Fibroblast of villous mesenchyme (primary cell): ENCODE data around the gene MCF2L. TPM values are rescaled to one million over a fixed set of nuclear protein-coding genes. Genes with fewer than 3 reads are reported as not detected.

ENCODE experiments used
- DNase-seq: peaks from one replicate; pipeline ENCODE4 v3.0.0-alpha.2; 2010; ENCODE audit warnings: low read depth
- H3K4me3 ChIP-seq: 2 replicates; pipeline ENCODE4 v1.5.1; 2011; ENCODE audit warnings: low read depth, mild to moderate bottlenecking, low read length
- CTCF ChIP-seq: IDR thresholded peaks from 2 replicates; pipeline ENCODE4 v1.5.1; 2012; ENCODE audit warnings: low read depth, mild to moderate bottlenecking, low read length; ENCODE audit not compliant: insufficient read depth
- total RNA-seq: library from RNA; depleted of rRNA; stranded (reverse); fragments of >200 nt; gene quantifications from 2 replicates; pipeline ENCODE4 v1.2.3, GENCODE V29; 2012

Gene MCF2L
- total RNA-seq, 1 donor, result under 0.01 TPM

GRCh38 chr13:112969692-112970338, 801 bp downstream of the MCF2L start:
- no peak for DNase-seq
- TF ChIP-seq CTCF, result no peak
- H3K4me3 ChIP-seq, result no peak overlapping the region

- TF ChIP-seq CTCF, result no peak
- DNase-seq, result no peak
- no peak overlapping the region for H3K4me3 ChIP-seq
These were observed 1.7 kb downstream of the MCF2L start for GRCh38 chr13:112970552-112971287.

- no peak overlapping the region for H3K4me3 ChIP-seq
- TF ChIP-seq CTCF, result no peak
These were observed 2.3 kb downstream of the MCF2L start for GRCh38 chr13:112971288-112971643.

GRCh38 chr13:112972258-112972657, 3.2 kb downstream of the MCF2L start:
- TF ChIP-seq CTCF, result no peak

More at GRCh38 chr13:112971288-112971643, 2.3 kb downstream of the MCF2L start:
- DNase-seq, result no peak

GRCh38 chr13:112972867-112973576, 4.0 kb downstream of the MCF2L start:
- no peak for TF ChIP-seq CTCF
- no peak for DNase-seq
- no peak overlapping the region for H3K4me3 ChIP-seq

More at GRCh38 chr13:112972258-112972657, 3.2 kb downstream of the MCF2L start:
- no peak overlapping the region for H3K4me3 ChIP-seq
- no peak for DNase-seq

- TF ChIP-seq CTCF, result no peak
- no peak overlapping the region for H3K4me3 ChIP-seq
- no peak for DNase-seq
These were observed 4.5 kb downstream of the MCF2L start for GRCh38 chr13:112973577-112973951.
